ENCODE data around the gene DDX41. TPM values are rescaled to one million over a fixed set of nuclear protein-coding genes. Genes with fewer than 3 reads are reported as not detected.
A peak's percentile ranks its signal among the peaks of the same experiment; 100 is the strongest.

The DDX41 gene
- polyA plus RNA-seq, 3 donors, result 44.9 to 178 (median 70.3) TPM

- H3K36me3 Mint-ChIP-seq, result peaks cover 7 to 12% of the 10 kb centered on the region in 2 donors
- DNase-seq, result peak in 1 of 3 donors; percentile 50
- peak overlapping the region in 1 of 7 donors; percentile 73 for H3K27ac Mint-ChIP-seq
- Histone ChIP-seq H3K4me1 (ENCODE audit: control insufficient read depth in 1 of 2, insufficient read depth in 2 of 2, low read length in 2 of 2) (peaks cover 17 to 36% of the 10 kb centered on the region in 2 donors), H3K36me3 (replicated peaks in 1 of 2; ENCODE audit: control insufficient read depth in 1 of 2, insufficient read depth in 2 of 2, low read length in 2 of 2) (no peaks in the 10 kb centered on the region), H3K4me3 (replicated peaks in 1 of 3; ENCODE audit: low read depth in 2 of 3, low read length in 3 of 3) (no peak overlapping the region), H3K4me2 (replicated peaks; ENCODE audit: extremely low read depth, low read length, poor library complexity, severe bottlenecking) (no peak overlapping the region), H3K9ac (ENCODE audit: insufficient read depth, low read length, poor library complexity, severe bottlenecking) (no peak overlapping the region), H3K9me3 (replicated peaks in 1 of 2; ENCODE audit: control insufficient read depth in 1 of 2, insufficient read depth in 1 of 2, low read length in 2 of 2) (peaks cover 0 to 11% of the 10 kb centered on the region in 2 donors), H2AFZ (ENCODE audit: insufficient read depth, low read depth, low read length, poor library complexity, severe bottlenecking) (no peak overlapping the region), H4K20me1 (ENCODE audit: insufficient read depth, low read length) (peaks cover 24% of the 10 kb centered on the region), H3K27me3 (ENCODE audit: control insufficient read depth in 2 of 2, insufficient read depth in 2 of 2, low read length in 2 of 2) (peaks cover 18 to 52% of the 10 kb centered on the region in 2 donors), H3K27ac (ENCODE audit: low read depth in 1 of 2, low read length in 2 of 2) (no peak overlapping the region), H3K79me2 (ENCODE audit: insufficient read depth, low read length) (no peaks in the 10 kb centered on the region)
- intact Hi-C loops (cut with micrococcal nuclease), result no loop called here
- TF ChIP-seq, protein P1, sequence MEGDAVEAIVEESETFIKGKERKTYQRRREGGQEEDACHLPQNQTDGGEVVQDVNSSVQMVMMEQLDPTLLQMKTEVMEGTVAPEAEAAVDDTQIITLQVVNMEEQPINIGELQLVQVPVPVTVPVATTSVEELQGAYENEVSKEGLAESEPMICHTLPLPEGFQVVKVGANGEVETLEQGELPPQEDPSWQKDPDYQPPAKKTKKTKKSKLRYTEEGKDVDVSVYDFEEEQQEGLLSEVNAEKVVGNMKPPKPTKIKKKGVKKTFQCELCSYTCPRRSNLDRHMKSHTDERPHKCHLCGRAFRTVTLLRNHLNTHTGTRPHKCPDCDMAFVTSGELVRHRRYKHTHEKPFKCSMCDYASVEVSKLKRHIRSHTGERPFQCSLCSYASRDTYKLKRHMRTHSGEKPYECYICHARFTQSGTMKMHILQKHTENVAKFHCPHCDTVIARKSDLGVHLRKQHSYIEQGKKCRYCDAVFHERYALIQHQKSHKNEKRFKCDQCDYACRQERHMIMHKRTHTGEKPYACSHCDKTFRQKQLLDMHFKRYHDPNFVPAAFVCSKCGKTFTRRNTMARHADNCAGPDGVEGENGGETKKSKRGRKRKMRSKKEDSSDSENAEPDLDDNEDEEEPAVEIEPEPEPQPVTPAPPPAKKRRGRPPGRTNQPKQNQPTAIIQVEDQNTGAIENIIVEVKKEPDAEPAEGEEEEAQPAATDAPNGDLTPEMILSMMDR (IDR thresholded peaks at IDR 0.05), result no peak
- peaks cover 0 to 14% (median 4%) of the 10 kb centered on the region in 7 donors for H3K9me3 Mint-ChIP-seq
- peak overlapping the region in 1 of 2 donors; percentile 76 for H3K4me3 Mint-ChIP-seq
- 100% methylated on average over 4 of the region's 10 CpGs for WGBS (ENCODE audit: insufficient coverage)
- peaks cover 63 to 72% (median 68%) of the 10 kb centered on the region in 3 donors for H3K27me3 Mint-ChIP-seq (ENCODE audit: low read depth in 3 of 3)
- H3K4me1 Mint-ChIP-seq, result peaks cover 40% of the 10 kb centered on the region
Observed at GRCh38 chr5:177470759-177471536, 45.8 kb downstream of the DDX41 start.

- peaks cover 11 to 27% of the 10 kb centered on the region in 2 donors for H3K4me1 ChIP-seq (ENCODE audit: control insufficient read depth in 1 of 2, insufficient read depth in 2 of 2, low read length in 2 of 2)
- peaks cover 0 to 11% of the 10 kb centered on the region in 2 donors for H3K9me3 ChIP-seq (replicated peaks in 1 of 2; ENCODE audit: control insufficient read depth in 1 of 2, insufficient read depth in 1 of 2, low read length in 2 of 2)
- no peaks in the 10 kb centered on the region for H3K36me3 ChIP-seq (replicated peaks in 1 of 2; ENCODE audit: control insufficient read depth in 1 of 2, insufficient read depth in 2 of 2, low read length in 2 of 2)
- Mint-ChIP-seq H3K4me3 (peak overlapping the region in 1 of 2 donors; percentile 17), H3K27ac (peak overlapping the region in 1 of 7 donors; percentile 73), H3K27me3 (ENCODE audit: low read depth in 3 of 3) (peaks cover 57 to 67% (median 64%) of the 10 kb centered on the region in 3 donors), H3K36me3 (peaks cover 7 to 14% of the 10 kb centered on the region in 2 donors), H3K9me3 (peaks cover 0 to 14% (median 6%) of the 10 kb centered on the region in 7 donors), H3K4me1 (peaks cover 31% of the 10 kb centered on the region)
- TF ChIP-seq, protein P1 (IDR thresholded peaks at IDR 0.05), result no peak
- no peak overlapping the region for H3K4me3 ChIP-seq (replicated peaks in 1 of 3; ENCODE audit: low read depth in 2 of 3, low read length in 3 of 3)
- no peaks in the 10 kb centered on the region for H3K79me2 ChIP-seq (ENCODE audit: insufficient read depth, low read length)
- no peak for DNase-seq
- H3K27me3 ChIP-seq (ENCODE audit: control insufficient read depth in 2 of 2, insufficient read depth in 2 of 2, low read length in 2 of 2), result peaks cover 18 to 44% of the 10 kb centered on the region in 2 donors
- intact Hi-C loops (cut with micrococcal nuclease), result no loop called here
- H3K9ac ChIP-seq (ENCODE audit: insufficient read depth, low read length, poor library complexity, severe bottlenecking), result no peak overlapping the region
- H3K27ac ChIP-seq (ENCODE audit: low read depth in 1 of 2, low read length in 2 of 2), result no peak overlapping the region
- WGBS (ENCODE audit: insufficient coverage), result 77% methylated on average over 5 of the region's 8 CpGs
- no peak overlapping the region for H2AFZ ChIP-seq (ENCODE audit: insufficient read depth, low read depth, low read length, poor library complexity, severe bottlenecking)
- H3K4me2 ChIP-seq (replicated peaks; ENCODE audit: extremely low read depth, low read length, poor library complexity, severe bottlenecking), result no peak overlapping the region
- H4K20me1 ChIP-seq (ENCODE audit: insufficient read depth, low read length), result peaks cover 23% of the 10 kb centered on the region
Observed at GRCh38 chr5:177469750-177470525, 46.8 kb downstream of the DDX41 start.

Data from CD14-positive monocyte (primary cell).